Esophagus muscularis mucosa (tissue), 3 donors: ENCODE results near the gene RAB18.

ENCODE experiments used
- CTCF ChIP-seq, 3 experiments: fragments of 200-600 bp in 2 of 3; fragments of 450-650 bp in 1 of 3; sonication (generic) in 2 of 3; IDR thresholded peaks; one replicate each; pipeline ENCODE4 v1.5.1; 2017 to 2019; ENCODE audit warnings: antibody characterized with exemption in 3 of 3, mild to moderate bottlenecking in 2 of 3, moderate library complexity in 1 of 3
- POLR2A ChIP-seq: fragments of 450-650 bp; IDR thresholded peaks from one replicate; pipeline ENCODE4 v1.6.1; 2017; ENCODE audit warnings: antibody characterized with exemption, moderate library complexity, mild to moderate bottlenecking, low read depth

- TF ChIP-seq POLR2A (no peak), CTCF (IDR thresholded peaks at IDR 0.05) (no peak)
Observed at GRCh38 chr10:27525819-27526218, 21.7 kb downstream of the RAB18 start.
